ENCODE data around the gene DOCK4. TPM values are rescaled to one million over a fixed set of nuclear protein-coding genes. Genes with fewer than 3 reads are reported as not detected.

The DOCK4 gene
- total and polyA plus RNA-seq, 10 of the 15 experiments (the other 5 are each of a cell fraction or from before 2014, with no cell fraction given): 0.03 to 0.73 (median 0.38) TPM

- no peak for TF ChIP-seq E2F8 (IDR thresholded peaks at IDR 0.05; ENCODE audit: low read depth, partially characterized antibody)
- TF ChIP-seq JUNB (IDR thresholded peaks at IDR 0.05): no peak
- no peak for TF ChIP-seq YBX1 (IDR thresholded peaks at IDR 0.05)
- no peak for TF ChIP-seq EP300 (IDR thresholded peaks at IDR 0.05; ENCODE audit: borderline replicate concordance in 1 of 2, control insufficient read depth in 1 of 2, low read depth in 2 of 2, low read length in 2 of 2)
- TF ChIP-seq RELB (IDR thresholded peaks at IDR 0.05; ENCODE audit: low read depth): no peak
- TF ChIP-seq GATAD2B (conservative IDR thresholded peaks at IDR 0.05; ENCODE audit: low read depth): no peak
- no peak for TF ChIP-seq SIX5 (IDR thresholded peaks at IDR 0.05; ENCODE audit: low read depth, low read length, severe bottlenecking)
- no peak for TF ChIP-seq POLR2AphosphoS5 (IDR thresholded peaks at IDR 0.05; ENCODE audit: low read length)
Observed at GRCh38 chr7:111952783-111953182, 253.4 kb downstream of the DOCK4 start (continued).

GRCh38 chr7:111951052-111951451, 255.1 kb downstream of the DOCK4 start:
- ChIA-PET CTCF (no interaction called here), RAD21 (ENCODE audit: unreplicated experiment) (no interaction called here), SMC1A (ENCODE audit: uncharacterized antibody, unreplicated experiment) (interaction anchor here (0.7 kb wide), 1 partner anchor 478 kb away, joined by 3 read pairs; no protein-coding TSS in a partner anchor), POLR2A (no interaction called here)
- Histone ChIP-seq H3K27me3 (replicated peaks in 1 of 2; ENCODE audit: control insufficient read depth in 2 of 2, insufficient read depth in 2 of 2, low read length in 1 of 2) (no peaks in the 10 kb centered on the region), H3K4me3 (no peak overlapping the region), H3K4me2 (ENCODE audit: control insufficient read depth, insufficient read depth) (no peak overlapping the region), H4K20me1 (ENCODE audit: control insufficient read depth, insufficient read depth) (no peaks in the 10 kb centered on the region), H3K79me2 (ENCODE audit: control insufficient read depth, insufficient read depth, low read length) (no peaks in the 10 kb centered on the region), H3K4me1 (ENCODE audit: control insufficient read depth, insufficient read depth, low read length) (no peaks in the 10 kb centered on the region), H3K9me3 (replicated peaks; ENCODE audit: control insufficient read depth, insufficient read depth, low read length) (no peaks in the 10 kb centered on the region), H3K9ac (ENCODE audit: control insufficient read depth, insufficient read depth, low read length) (no peak overlapping the region), H2AFZ (ENCODE audit: control insufficient read depth, low read depth, low read length) (no peak overlapping the region), H3K27ac (ENCODE audit: control insufficient read depth, insufficient read depth) (no peak overlapping the region), H3K36me3 (ENCODE audit: control insufficient read depth in 2 of 2, insufficient read depth in 2 of 2, low read length in 1 of 2) (no peaks in the 10 kb centered on the region)
- BruUV-seq (replicated peaks): no TSS peak
- intact Hi-C loops (cut with micrococcal nuclease; ENCODE audit: unreplicated experiment) (no loop called here), in situ Hi-C loops (cut with MboI) (no loop called here)
- FAIRE-seq (no peak), ATAC-seq (no peak), DNase-seq (ENCODE audit: low read depth, low spot score) (no peak)
- TF ChIP-seq SP1 (IDR thresholded peaks at IDR 0.05; ENCODE audit: low read depth, low read length): no peak
- no peak for TF ChIP-seq JUNB (IDR thresholded peaks at IDR 0.05)
- no peak for TF ChIP-seq BCL11A (IDR thresholded peaks at IDR 0.05; ENCODE audit: low read depth, low read length)
- no peak for TF ChIP-seq GATAD2B (conservative IDR thresholded peaks at IDR 0.05; ENCODE audit: low read depth)
- no peak for TF ChIP-seq SMAD5 (IDR thresholded peaks at IDR 0.05; ENCODE audit: low read depth)
- TF ChIP-seq MYC (IDR thresholded peaks at IDR 0.05; ENCODE audit: insufficient read depth, insufficient read length, insufficient replicate concordance, low read length, severe bottlenecking): no peak
- TF ChIP-seq ZNF384 (IDR thresholded peaks at IDR 0.05; ENCODE audit: borderline replicate concordance, low read depth, low read length): no peak
- TF ChIP-seq SKIL (IDR thresholded peaks at IDR 0.05; ENCODE audit: low read depth, poor library complexity, severe bottlenecking): no peak
- TF ChIP-seq BACH1 (IDR thresholded peaks at IDR 0.05; ENCODE audit: borderline replicate concordance): no peak
